ENCODE results near the gene ELOB. TPM values are rescaled to one million over a fixed set of nuclear protein-coding genes. Genes with fewer than 3 reads are reported as not detected.

The ELOB gene
- total and polyA plus RNA-seq, 2 of the 8 experiments (the other 6 are each of a cell fraction or from before 2014, with no cell fraction given) = 237 to 1,357 TPM

DNA sequence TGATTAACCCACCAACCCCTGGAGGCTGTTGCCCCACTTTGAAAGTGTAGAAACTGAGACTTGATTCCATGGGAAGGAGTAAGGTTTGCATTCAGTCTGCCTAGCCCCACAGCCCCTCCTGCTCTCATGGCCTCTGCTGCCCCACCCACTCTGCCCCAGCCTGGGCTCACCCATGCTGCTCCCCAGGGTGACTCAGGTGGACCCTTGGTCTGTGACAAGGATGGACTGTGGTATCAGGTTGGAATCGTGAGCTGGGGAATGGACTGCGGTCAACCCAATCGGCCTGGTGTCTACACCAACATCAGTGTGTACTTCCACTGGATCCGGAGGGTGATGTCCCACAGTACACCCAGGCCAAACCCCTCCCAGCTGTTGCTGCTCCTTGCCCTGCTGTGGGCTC lies 27.6 kb upstream of the ELOB start:
- ChIA-PET CTCF (ENCODE audit: partially characterized antibody) (interaction anchor here (1.0 kb wide), 1 partner anchor 37 kb away, joined by 3 read pairs; no protein-coding TSS in a partner anchor), POLR2A (ENCODE audit: partially characterized antibody) (no interaction called here)
- no peak overlapping the region for H3K4ac ChIP-seq (replicated peaks; ENCODE audit: insufficient read length, low read depth, low read length)
- H4K91ac ChIP-seq (replicated peaks; ENCODE audit: insufficient read length, low read length) = no peak overlapping the region
- no peak overlapping the region for H2AK5ac ChIP-seq (ENCODE audit: low read depth, low read length)
- no peak overlapping the region for H3K4me2 ChIP-seq (ENCODE audit: insufficient read depth in 1 of 2, low read depth in 2 of 2, low read length in 2 of 2)
- H3K23ac ChIP-seq (ENCODE audit: insufficient read length) = no peak overlapping the region
- H4K20me1 ChIP-seq (replicated peaks in 1 of 2; ENCODE audit: control insufficient read depth in 1 of 2, insufficient read depth in 2 of 2, low read length in 2 of 2) = peaks cover 0 to 2% of the 10 kb centered on the region in 2 experiments
- no peak overlapping the region for H3K4me3 ChIP-seq (ENCODE audit: extremely low read depth in 1 of 4, insufficient read depth in 2 of 4, low read depth in 3 of 4, low read length in 4 of 4)
- FAIRE-seq (no peak), DNase-seq (ENCODE audit: low read depth in 1 of 2, low spot score in 2 of 2) (no peak)
- H3K56ac ChIP-seq (replicated peaks; ENCODE audit: insufficient read length, low read depth, low read length) = no peak overlapping the region
- H3K23me2 ChIP-seq (ENCODE audit: low read depth, low read length) = no peaks in the 10 kb centered on the region
- no peak overlapping the region for H2BK20ac ChIP-seq (ENCODE audit: low read length)
- H3K14ac ChIP-seq (ENCODE audit: insufficient read length) = no peak overlapping the region
- peaks cover 13 to 24% of the 10 kb centered on the region in 2 experiments for H3K9me3 ChIP-seq (ENCODE audit: insufficient read depth in 2 of 2, low read depth in 1 of 2, low read length in 1 of 2)
- WGBS, 2 experiments (ENCODE audit: extremely low coverage in 1 of 2, insufficient coverage in 1 of 2, insufficient read length in 1 of 2, insufficient replicate concordance in 2 of 2, low coverage in 1 of 2, low lambda C conversion rate in 2 of 2, missing lambda C conversion rate in 1 of 2) = 88% methylated on average over 4 of the region's 4 CpGs; no CpG with 5 or more reads in 1 of the 2 experiments
- no peak overlapping the region for H2BK120ac ChIP-seq (replicated peaks; ENCODE audit: low read depth, low read length)
- no peak overlapping the region for H3K27ac ChIP-seq (ENCODE audit: low read depth, low read length)
- H3K36me3 ChIP-seq (ENCODE audit: control insufficient read depth in 2 of 4, insufficient read depth in 4 of 4, low read length in 3 of 4) = no peaks in the 10 kb centered on the region
- no peak overlapping the region for H2AFZ ChIP-seq (ENCODE audit: low read length)
- TF ChIP-seq, protein P1, sequence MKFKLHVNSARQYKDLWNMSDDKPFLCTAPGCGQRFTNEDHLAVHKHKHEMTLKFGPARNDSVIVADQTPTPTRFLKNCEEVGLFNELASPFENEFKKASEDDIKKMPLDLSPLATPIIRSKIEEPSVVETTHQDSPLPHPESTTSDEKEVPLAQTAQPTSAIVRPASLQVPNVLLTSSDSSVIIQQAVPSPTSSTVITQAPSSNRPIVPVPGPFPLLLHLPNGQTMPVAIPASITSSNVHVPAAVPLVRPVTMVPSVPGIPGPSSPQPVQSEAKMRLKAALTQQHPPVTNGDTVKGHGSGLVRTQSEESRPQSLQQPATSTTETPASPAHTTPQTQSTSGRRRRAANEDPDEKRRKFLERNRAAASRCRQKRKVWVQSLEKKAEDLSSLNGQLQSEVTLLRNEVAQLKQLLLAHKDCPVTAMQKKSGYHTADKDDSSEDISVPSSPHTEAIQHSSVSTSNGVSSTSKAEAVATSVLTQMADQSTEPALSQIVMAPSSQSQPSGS (IDR thresholded peaks at IDR 0.05; ENCODE audit: low read length) = no peak
- TF ChIP-seq CEBPB (IDR thresholded peaks at IDR 0.05; ENCODE audit: low read depth, low read length) (no peak), SP2 (IDR thresholded peaks at IDR 0.05; ENCODE audit: low read length) (no peak), BCL11A (IDR thresholded peaks at IDR 0.05; ENCODE audit: low read depth in 2 of 2, low read length in 2 of 2) (no peak), NRF1 (IDR thresholded peaks at IDR 0.05; ENCODE audit: low read depth, low read length) (no peak), POLR2A (IDR thresholded peaks at IDR 0.05; ENCODE audit: control extremely low read depth in 1 of 2, low read depth in 2 of 2, low read length in 2 of 2) (no peak), RNF2 (IDR thresholded peaks at IDR 0.05; ENCODE audit: borderline replicate concordance, low read depth, low read length, missing control alignments, poor library complexity, severe bottlenecking) (no peak), ASH2L (IDR thresholded peaks at IDR 0.05; ENCODE audit: low read length) (no peak), RXRA (IDR thresholded peaks at IDR 0.05; ENCODE audit: insufficient read depth, low read depth, low read length) (no peak), FOSL1 (IDR thresholded peaks at IDR 0.05; ENCODE audit: insufficient read depth, low read depth, low read length) (no peak)
- H4K8ac ChIP-seq (ENCODE audit: extremely low read depth, insufficient read depth, low read length) = no peak overlapping the region
- no peaks in the 10 kb centered on the region for H3K4me1 ChIP-seq (replicated peaks in 1 of 4; ENCODE audit: control insufficient read depth in 3 of 4, insufficient read depth in 4 of 4, low read length in 3 of 4)
- H3K79me2 ChIP-seq (ENCODE audit: control insufficient read depth in 1 of 2, insufficient read depth in 2 of 2, low read length in 2 of 2) = no peaks in the 10 kb centered on the region
- H2BK5ac ChIP-seq (ENCODE audit: low read depth, low read length) = no peak overlapping the region
- H2BK15ac ChIP-seq (ENCODE audit: low read length) = no peak overlapping the region
- H4K5ac ChIP-seq (ENCODE audit: insufficient read length, low read depth, low read length) = no peak overlapping the region
- H3K27me3 ChIP-seq (replicated peaks in 1 of 4; ENCODE audit: control insufficient read depth in 3 of 4, extremely low read depth in 1 of 4, insufficient read depth in 3 of 4, low read length in 3 of 4) = no peaks in the 10 kb centered on the region; a peak in 1 of 7 replicates
- no peak overlapping the region for H2BK12ac ChIP-seq (ENCODE audit: low read depth, low read length)
- no peak overlapping the region for H3K9ac ChIP-seq (replicated peaks in 1 of 4; ENCODE audit: extremely low read depth in 1 of 4, low read depth in 3 of 4, low read length in 3 of 4)
- H3K18ac ChIP-seq (ENCODE audit: extremely low read depth, low read length) = no peak overlapping the region
- no peaks in the 10 kb centered on the region for H3K79me1 ChIP-seq (ENCODE audit: low read depth, low read length)
